ENCODE measurements around the gene COL20A1. TPM values are rescaled to one million over a fixed set of nuclear protein-coding genes. Genes with fewer than 3 reads are reported as not detected.
"Not testable (repeated sequence)": the region's sequence is repeated elsewhere in the genome, so short reads cannot be mapped to it uniquely, and the experiment has no call there.

COL20A1 gene
- total and polyA plus RNA-seq, 2 experiments from 2014 or later, result not detected

DNA sequence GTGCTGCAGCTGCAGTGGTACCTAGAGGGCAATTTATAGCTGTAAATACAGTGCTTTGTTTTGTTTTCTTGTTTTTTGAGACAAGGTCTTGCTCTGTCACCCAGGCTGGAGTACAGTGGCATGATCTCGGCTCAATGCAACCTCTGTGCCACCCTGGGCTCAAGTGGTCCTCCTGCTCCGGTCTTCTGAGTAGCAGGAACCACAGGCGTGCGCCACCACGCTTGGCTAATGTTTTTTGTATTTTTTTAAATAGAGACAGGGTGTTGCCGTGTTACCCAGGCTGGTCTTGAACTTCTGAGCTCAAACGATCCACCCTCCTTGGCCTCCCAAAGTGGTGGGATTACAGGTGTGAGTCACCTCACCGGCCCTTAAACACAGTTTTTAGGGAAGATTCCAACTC lies 41.4 kb downstream of the COL20A1 start:
- Histone ChIP-seq H2AFZ (no peak overlapping the region), H3K4me2 (ENCODE audit: unreplicated experiment) (no peak overlapping the region), H4K20me1 (ENCODE audit: insufficient read depth) (no peaks in the 10 kb centered on the region), H3K4me1 (ENCODE audit: insufficient read depth) (no peaks in the 10 kb centered on the region), H3K9me2 (ENCODE audit: insufficient read depth) (no peaks in the 10 kb centered on the region), H3K9ac (no peak overlapping the region), H3F3A (ENCODE audit: insufficient read depth) (peaks cover 4% of the 10 kb centered on the region), H3K79me2 (ENCODE audit: insufficient read depth) (no peaks in the 10 kb centered on the region), H3K27me3 (replicated peaks; ENCODE audit: insufficient read depth) (peaks cover 21% of the 10 kb centered on the region), H3K4me3 (no peak overlapping the region), H3K9me3 (ENCODE audit: low read depth) (no peaks in the 10 kb centered on the region), H3K27ac (no peak overlapping the region), H3K36me3 (ENCODE audit: low read depth) (no peaks in the 10 kb centered on the region)
- in situ Hi-C loops (cut with MboI), result no loop called here
- 37 to 42% methylated on average over 8 of the region's 8 CpGs for WGBS, 2 experiments (ENCODE audit: low coverage in 1 of 2, low lambda C conversion rate in 2 of 2, missing lambda C conversion rate in 2 of 2)
- no peak for DNase-seq
- TF ChIP-seq EZH2phosphoT487 (IDR thresholded peaks at IDR 0.05; ENCODE audit: insufficient read depth, low read depth) (no peak), EZH2 (IDR thresholded peaks at IDR 0.05; ENCODE audit: insufficient read depth, poor library complexity, severe bottlenecking) (no peak)

DNA sequence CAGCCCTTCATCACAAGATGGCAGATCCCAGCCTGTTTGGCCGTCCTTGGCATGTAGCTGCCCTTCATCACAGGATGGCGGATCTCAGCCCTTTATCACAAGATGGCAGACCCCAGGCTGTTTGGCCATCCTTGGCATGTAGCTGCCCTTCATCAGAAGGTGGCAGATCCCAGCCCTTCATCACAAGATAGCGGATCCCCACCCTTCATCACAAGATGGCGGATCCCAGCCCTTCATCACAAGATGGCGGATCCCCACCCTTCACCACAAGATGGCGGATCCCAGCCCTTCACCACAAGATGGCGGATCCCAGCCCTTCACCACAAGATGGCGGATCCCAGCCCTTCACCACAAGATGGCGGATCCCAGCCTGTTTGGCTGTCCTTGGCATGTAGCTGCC lies 42.1 kb downstream of the COL20A1 start:
- H3K79me2 ChIP-seq (ENCODE audit: insufficient read depth); H3K4me1 ChIP-seq (ENCODE audit: insufficient read depth); H4K20me1 ChIP-seq (ENCODE audit: insufficient read depth); DNase-seq; H2AFZ ChIP-seq; H3K9ac ChIP-seq; H3K9me2 ChIP-seq (ENCODE audit: insufficient read depth); H3K4me2 ChIP-seq (ENCODE audit: unreplicated experiment); H3K36me3 ChIP-seq (ENCODE audit: low read depth); in situ Hi-C loops (cut with MboI); H3K27ac ChIP-seq; H3K9me3 ChIP-seq (ENCODE audit: low read depth); H3K4me3 ChIP-seq: not testable (repeated sequence)
- WGBS, 2 experiments (ENCODE audit: low coverage in 1 of 2, low lambda C conversion rate in 2 of 2, missing lambda C conversion rate in 2 of 2), result 67 to 68% methylated on average over 9 of the region's 9 CpGs
- H3F3A ChIP-seq (ENCODE audit: insufficient read depth), result peaks cover 11% of the 10 kb centered on the region
- H3K27me3 ChIP-seq (replicated peaks; ENCODE audit: insufficient read depth), result peaks cover 21% of the 10 kb centered on the region

DNA sequence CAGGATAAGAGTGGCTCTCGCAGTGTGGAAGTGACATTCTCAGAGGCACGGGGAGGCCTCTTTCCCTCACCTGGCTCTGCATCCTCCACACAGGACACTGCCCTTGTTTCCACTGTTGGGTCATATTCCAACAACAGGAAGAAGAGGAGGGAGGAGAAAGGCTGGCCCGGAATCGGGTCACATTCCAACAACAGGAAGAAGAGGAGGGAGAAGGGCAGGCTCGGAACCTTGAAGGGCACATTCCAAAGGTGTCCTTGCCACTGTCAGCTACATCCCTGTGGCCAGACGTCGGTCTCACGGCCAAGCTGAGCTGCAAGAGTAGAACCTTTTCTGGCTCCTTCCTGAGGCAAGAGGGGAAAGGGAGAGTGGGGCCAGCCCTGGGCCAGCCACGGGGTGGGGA lies 42.7 kb downstream of the COL20A1 start:
- Histone ChIP-seq H2AFZ (no peak overlapping the region), H3K9me2 (ENCODE audit: insufficient read depth) (no peaks in the 10 kb centered on the region), H3K36me3 (ENCODE audit: low read depth) (no peaks in the 10 kb centered on the region), H3K27ac (no peak overlapping the region), H3K79me2 (ENCODE audit: insufficient read depth) (no peaks in the 10 kb centered on the region), H3K4me2 (ENCODE audit: unreplicated experiment) (no peak overlapping the region), H4K20me1 (ENCODE audit: insufficient read depth) (no peaks in the 10 kb centered on the region), H3K4me3 (no peak overlapping the region), H3K4me1 (ENCODE audit: insufficient read depth) (no peaks in the 10 kb centered on the region), H3F3A (ENCODE audit: insufficient read depth) (peaks cover 16% of the 10 kb centered on the region), H3K9me3 (ENCODE audit: low read depth) (no peaks in the 10 kb centered on the region), H3K27me3 (replicated peaks; ENCODE audit: insufficient read depth) (peaks cover 21% of the 10 kb centered on the region), H3K9ac (no peak overlapping the region)
- no peak for TF ChIP-seq EZH2 (IDR thresholded peaks at IDR 0.05; ENCODE audit: insufficient read depth, poor library complexity, severe bottlenecking)
- no peak for TF ChIP-seq EZH2phosphoT487 (IDR thresholded peaks at IDR 0.05; ENCODE audit: insufficient read depth, low read depth)
- no peak for DNase-seq
- in situ Hi-C loops (cut with MboI), result no loop called here
- 24 to 27% methylated on average over 9 of the region's 9 CpGs for WGBS, 2 experiments (ENCODE audit: low coverage in 1 of 2, low lambda C conversion rate in 2 of 2, missing lambda C conversion rate in 2 of 2)

DNA sequence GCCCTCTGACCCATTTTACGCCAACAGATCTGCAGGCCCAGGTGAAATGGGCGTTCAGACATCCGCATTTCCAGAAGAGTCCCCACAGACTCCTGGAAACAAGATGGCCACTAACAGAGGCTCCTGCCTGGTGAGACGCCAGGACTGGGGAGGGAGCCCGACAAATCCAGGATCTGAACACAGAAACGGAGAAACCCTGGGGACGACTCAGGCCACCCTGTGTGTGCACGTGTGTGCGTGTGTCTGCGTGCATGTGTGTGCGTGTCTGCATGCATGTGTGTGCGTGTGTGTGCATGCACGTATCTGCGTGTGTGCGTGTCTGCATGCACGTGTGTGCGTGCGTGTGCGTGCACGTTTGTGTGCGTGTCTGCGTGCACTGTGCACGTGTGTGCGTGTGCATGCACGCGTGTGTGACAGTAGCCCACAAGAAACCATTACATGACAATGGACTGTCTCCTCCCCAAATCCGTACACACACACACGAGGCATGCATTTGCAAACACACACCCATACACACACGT lies 43.3 kb downstream of the COL20A1 start:
- no peaks in the 10 kb centered on the region for H4K20me1 ChIP-seq (ENCODE audit: insufficient read depth)
- peaks cover 16% of the 10 kb centered on the region for H3F3A ChIP-seq (ENCODE audit: insufficient read depth)
- WGBS, 2 experiments (ENCODE audit: low coverage in 1 of 2, low lambda C conversion rate in 2 of 2, missing lambda C conversion rate in 2 of 2), result 71 to 74% methylated on average over 29 of the region's 29 CpGs
- no peaks in the 10 kb centered on the region for H3K79me2 ChIP-seq (ENCODE audit: insufficient read depth)
- no peaks in the 10 kb centered on the region for H3K9me2 ChIP-seq (ENCODE audit: insufficient read depth)
- no peak overlapping the region for H3K4me3 ChIP-seq
- no peak overlapping the region for H3K4me2 ChIP-seq (ENCODE audit: unreplicated experiment)
- H3K27ac ChIP-seq, result no peak overlapping the region
- H3K4me1 ChIP-seq (ENCODE audit: insufficient read depth), result no peaks in the 10 kb centered on the region
- H3K9me3 ChIP-seq (ENCODE audit: low read depth), result no peaks in the 10 kb centered on the region
- no peak overlapping the region for H2AFZ ChIP-seq
- H3K9ac ChIP-seq, result no peak overlapping the region
- no peak for DNase-seq
- peaks cover 21% of the 10 kb centered on the region for H3K27me3 ChIP-seq (replicated peaks; ENCODE audit: insufficient read depth)
- no peaks in the 10 kb centered on the region for H3K36me3 ChIP-seq (ENCODE audit: low read depth)
- TF ChIP-seq EZH2phosphoT487 (IDR thresholded peaks at IDR 0.05; ENCODE audit: insufficient read depth, low read depth) (no peak), EZH2 (IDR thresholded peaks at IDR 0.05; ENCODE audit: insufficient read depth, poor library complexity, severe bottlenecking) (no peak)
- in situ Hi-C loops (cut with MboI), result no loop called here
